ENCODE data around the gene TRIM14.

DNA sequence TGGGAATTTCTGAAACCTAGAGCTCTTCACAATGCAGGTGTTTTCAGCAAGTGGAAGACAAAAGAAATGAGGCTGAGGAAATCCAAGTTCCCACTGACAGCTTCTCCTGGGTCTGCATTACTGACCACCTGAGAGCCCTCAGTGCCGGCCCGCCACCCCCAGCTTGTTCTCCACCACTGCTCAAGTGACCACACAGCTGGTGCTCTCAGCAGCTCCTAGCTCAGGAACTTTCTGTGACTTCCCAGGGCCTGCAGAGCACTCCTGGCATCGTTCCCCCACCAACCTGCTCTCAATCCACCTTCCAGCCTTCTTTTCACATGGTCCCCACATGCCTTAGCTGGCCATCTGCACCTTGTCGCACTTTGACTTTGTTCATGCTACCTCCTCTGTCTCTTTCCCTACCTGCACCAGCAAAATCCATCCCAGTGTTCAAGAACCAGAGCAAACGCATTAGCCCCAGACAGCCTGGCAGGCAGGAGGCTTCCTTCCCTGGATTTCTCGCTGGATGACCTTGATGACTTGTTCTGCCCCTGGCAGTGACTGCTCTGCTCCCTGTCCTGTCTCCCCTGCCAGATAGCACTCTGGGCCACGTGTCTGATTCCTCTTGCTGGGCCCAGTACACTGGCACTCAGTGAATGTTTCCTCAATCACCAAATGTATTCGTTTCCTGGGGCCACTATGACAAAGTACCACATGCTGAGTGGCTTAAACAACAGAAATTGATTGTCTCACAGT, 97.5 kb downstream of the TRIM14 start:
- TF ChIP-seq, protein P1, sequence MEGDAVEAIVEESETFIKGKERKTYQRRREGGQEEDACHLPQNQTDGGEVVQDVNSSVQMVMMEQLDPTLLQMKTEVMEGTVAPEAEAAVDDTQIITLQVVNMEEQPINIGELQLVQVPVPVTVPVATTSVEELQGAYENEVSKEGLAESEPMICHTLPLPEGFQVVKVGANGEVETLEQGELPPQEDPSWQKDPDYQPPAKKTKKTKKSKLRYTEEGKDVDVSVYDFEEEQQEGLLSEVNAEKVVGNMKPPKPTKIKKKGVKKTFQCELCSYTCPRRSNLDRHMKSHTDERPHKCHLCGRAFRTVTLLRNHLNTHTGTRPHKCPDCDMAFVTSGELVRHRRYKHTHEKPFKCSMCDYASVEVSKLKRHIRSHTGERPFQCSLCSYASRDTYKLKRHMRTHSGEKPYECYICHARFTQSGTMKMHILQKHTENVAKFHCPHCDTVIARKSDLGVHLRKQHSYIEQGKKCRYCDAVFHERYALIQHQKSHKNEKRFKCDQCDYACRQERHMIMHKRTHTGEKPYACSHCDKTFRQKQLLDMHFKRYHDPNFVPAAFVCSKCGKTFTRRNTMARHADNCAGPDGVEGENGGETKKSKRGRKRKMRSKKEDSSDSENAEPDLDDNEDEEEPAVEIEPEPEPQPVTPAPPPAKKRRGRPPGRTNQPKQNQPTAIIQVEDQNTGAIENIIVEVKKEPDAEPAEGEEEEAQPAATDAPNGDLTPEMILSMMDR (IDR thresholded peaks at IDR 0.05) = no peak
- TF ChIP-seq POLR2AphosphoS5 (IDR thresholded peaks at IDR 0.05; ENCODE audit: insufficient read depth in 1 of 2, low read depth in 1 of 2) (no peak), POLR2A (IDR thresholded peaks at IDR 0.05) (no peak)

Measured in vagina (tissue), 2 donors.